Neural cell (in vitro differentiated cells): Measurements from ENCODE around the gene TIAM1. TPM values are rescaled to one million over a fixed set of nuclear protein-coding genes. Genes with fewer than 3 reads are reported as not detected.

ENCODE experiments used
- H2AFZ ChIP-seq: fragments of 200-600, 300-800 bp; sonication (generic), shearing (Covaris generic); 2 replicates; pipeline ENCODE4 v1.6.0; 2014; ENCODE audit warnings: low read depth, mild to moderate bottlenecking, antibody characterized with exemption, low read length, moderate library complexity
- H3F3A ChIP-seq: fragments of 200-600 bp; shearing (Covaris generic); 2 replicates; pipeline ENCODE4 v1.6.1; 2016; ENCODE audit warnings: mild to moderate bottlenecking, moderate library complexity, mixed read lengths, antibody characterized with exemption, low read length; ENCODE audit not compliant: insufficient read depth, poor library complexity, severe bottlenecking
- H3K27ac ChIP-seq: fragments of 200-600, 300-800 bp; sonication (generic), shearing (Covaris generic); 2 replicates; pipeline ENCODE4 v1.5.1; 2014; ENCODE audit warnings: mild to moderate bottlenecking, low read length, moderate library complexity
- H3K27me3 ChIP-seq: fragments of 300-800, 200-600 bp; sonication (generic), shearing (Covaris generic); 2 replicates; pipeline ENCODE4 v1.6.0; 2014; ENCODE audit warnings: mild to moderate bottlenecking, low read depth, low read length, moderate library complexity; ENCODE audit not compliant: insufficient read depth
- H3K36me3 ChIP-seq: fragments of 300-800, 200-600 bp; sonication (generic), shearing (Covaris generic); 2 replicates; pipeline ENCODE4 v1.5.1; 2014; ENCODE audit warnings: mild to moderate bottlenecking, antibody characterized with exemption, low read length, moderate library complexity; ENCODE audit not compliant: insufficient read depth
- H3K4me2 ChIP-seq: fragments of 300-800, 200-600 bp; sonication (generic), shearing (Covaris generic); 2 replicates; pipeline ENCODE4 v1.6.0; 2014; ENCODE audit warnings: mild to moderate bottlenecking, low read length
- H3K4me3 ChIP-seq: fragments of 300-800, 200-600 bp; sonication (generic), shearing (Covaris generic); 2 replicates; pipeline ENCODE4 v1.5.1; 2014; ENCODE audit warnings: mild to moderate bottlenecking, low read length, moderate library complexity
- H3K79me2 ChIP-seq: fragments of 200-600 bp; shearing (Covaris generic); replicated peaks from 2 replicates; pipeline ENCODE4 v1.6.0; 2014; ENCODE audit warnings: mild to moderate bottlenecking, low read length, moderate library complexity; ENCODE audit not compliant: insufficient read depth
- H3K9ac ChIP-seq: fragments of 300-800, 200-600 bp; sonication (generic), shearing (Covaris generic); 2 replicates; pipeline ENCODE4 v1.6.1; 2016; ENCODE audit warnings: mild to moderate bottlenecking, low read length, mixed read lengths
- H3K9me2 ChIP-seq: fragments of 200-600 bp; shearing (Covaris generic); 2 replicates; pipeline ENCODE4 v1.6.1; 2016; ENCODE audit warnings: mild to moderate bottlenecking, low read length, mixed read lengths; ENCODE audit not compliant: insufficient read depth
- H3K9me3 ChIP-seq: fragments of 200-600, 300-800 bp; sonication (generic), shearing (Covaris generic); 2 replicates; pipeline ENCODE4 v1.6.1; 2016; ENCODE audit warnings: mild to moderate bottlenecking, mixed run types, low read length, moderate library complexity, mixed read lengths
- H4K20me1 ChIP-seq: fragments of 200-600 bp; shearing (Covaris generic); 2 replicates; pipeline ENCODE4 v1.6.1; 2016; ENCODE audit warnings: mild to moderate bottlenecking, mixed run types; ENCODE audit not compliant: insufficient read depth
- CTCF ChIP-seq: fragments of 450-650 bp; IDR thresholded peaks from 2 replicates; pipeline ENCODE4 v1.5.1; 2014; ENCODE audit warnings: antibody characterized with exemption, mild to moderate bottlenecking, moderate library complexity; ENCODE audit not compliant: poor library complexity, severe bottlenecking
- EP300 ChIP-seq: fragments of 450-650 bp; conservative IDR thresholded peaks from 2 replicates; pipeline ENCODE4 v1.6.1; 2014; ENCODE audit warnings: antibody characterized with exemption, mild to moderate bottlenecking, moderate library complexity; ENCODE audit not compliant: poor library complexity, severe bottlenecking
- EZH2 ChIP-seq: fragments of 200-600, 300-800 bp; shearing (Covaris generic), sonication (generic); IDR thresholded peaks from 2 replicates; pipeline ENCODE4 v1.6.1; 2014; ENCODE audit warnings: antibody characterized with exemption, low read length, borderline replicate concordance, mild to moderate bottlenecking; ENCODE audit not compliant: insufficient read depth, poor library complexity, severe bottlenecking
- MXI1 ChIP-seq: fragments of 450-650 bp; conservative IDR thresholded peaks from 2 replicates; pipeline ENCODE4 v1.6.1; 2014; ENCODE audit warnings: antibody characterized with exemption, mild to moderate bottlenecking; ENCODE audit not compliant: poor library complexity, severe bottlenecking
- POLR2AphosphoS5 ChIP-seq: IDR thresholded peaks from 2 replicates; pipeline ENCODE4 v1.6.1; 2012
- RAD21 ChIP-seq: fragments of 450-650 bp; conservative IDR thresholded peaks from 2 replicates; pipeline ENCODE4 v1.6.1; 2014; ENCODE audit warnings: antibody characterized with exemption, mild to moderate bottlenecking, moderate library complexity
- REST ChIP-seq: IDR thresholded peaks from 2 replicates; pipeline ENCODE4 v1.6.1; 2012; ENCODE audit warnings: borderline replicate concordance
- SMC3 ChIP-seq: fragments of 450-650 bp; conservative IDR thresholded peaks from 2 replicates; pipeline ENCODE4 v1.6.1; 2014; ENCODE audit warnings: antibody characterized with exemption, mild to moderate bottlenecking, moderate library complexity; ENCODE audit not compliant: poor library complexity
- TAF1 ChIP-seq: IDR thresholded peaks from 2 replicates; pipeline ENCODE4 v1.6.1; 2012; ENCODE audit warnings: low read depth
- polyA plus RNA-seq: library from polyadenylated mRNA; depleted of rRNA; stranded (reverse); fragments of >200 nt; gene quantifications from 2 replicates; pipeline ENCODE4 v1.2.3, GENCODE V29; 2014

Gene TIAM1
- polyA plus RNA-seq, 1 donor from 2014 or later, result 13.2 TPM

- no peaks in the 10 kb centered on the region for H4K20me1 ChIP-seq
- H3K4me2 ChIP-seq, result no peak overlapping the region
- no peak overlapping the region for H3K4me3 ChIP-seq
- no peaks in the 10 kb centered on the region for H3K9me2 ChIP-seq
- H3K79me2 ChIP-seq, result no peaks in the 10 kb centered on the region
- H3K9me3 ChIP-seq, result no peaks in the 10 kb centered on the region
- no peaks in the 10 kb centered on the region for H3F3A ChIP-seq
- no peak overlapping the region for H2AFZ ChIP-seq
- no peaks in the 10 kb centered on the region for H3K36me3 ChIP-seq
- no peak for TF ChIP-seq REST
- no peak for TF ChIP-seq CTCF
- no peak overlapping the region for H3K27ac ChIP-seq
- H3K27me3 ChIP-seq, result no peaks in the 10 kb centered on the region
- no peak overlapping the region for H3K9ac ChIP-seq
Measured at GRCh38 chr21:31186916-31187315, 157.1 kb downstream of the TIAM1 start.

- H3K36me3 ChIP-seq, result no peaks in the 10 kb centered on the region
- H3K9me2 ChIP-seq, result no peaks in the 10 kb centered on the region
- H3F3A ChIP-seq, result no peaks in the 10 kb centered on the region
- H3K4me2 ChIP-seq, result no peak overlapping the region
- no peak overlapping the region for H2AFZ ChIP-seq
- no peaks in the 10 kb centered on the region for H3K9me3 ChIP-seq
- no peak overlapping the region for H3K27ac ChIP-seq
- H3K4me3 ChIP-seq, result no peak overlapping the region
- H3K9ac ChIP-seq, result no peak overlapping the region
- H3K79me2 ChIP-seq, result no peaks in the 10 kb centered on the region
- H3K27me3 ChIP-seq, result no peaks in the 10 kb centered on the region
- TF ChIP-seq POLR2AphosphoS5 (no peak), CTCF (no peak), EZH2 (no peak), RAD21 (no peak), REST (no peak), EP300 (no peak), TAF1 (no peak), MXI1 (no peak), SMC3 (no peak)
- H4K20me1 ChIP-seq, result no peaks in the 10 kb centered on the region
Measured at GRCh38 chr21:31185663-31186062, 158.4 kb downstream of the TIAM1 start.
